HG02885 (cell line): ENCODE results near the gene TTYH1.

ENCODE experiments used
- ATAC-seq: cut with Tn5 transposase; IDR thresholded peaks from one replicate; pipeline ENCODE4 v1.9.1; 2021; ENCODE audit warnings: mild to moderate bottlenecking; ENCODE audit not compliant: unreplicated experiment, poor library complexity

TTYH1 gene

DNA sequence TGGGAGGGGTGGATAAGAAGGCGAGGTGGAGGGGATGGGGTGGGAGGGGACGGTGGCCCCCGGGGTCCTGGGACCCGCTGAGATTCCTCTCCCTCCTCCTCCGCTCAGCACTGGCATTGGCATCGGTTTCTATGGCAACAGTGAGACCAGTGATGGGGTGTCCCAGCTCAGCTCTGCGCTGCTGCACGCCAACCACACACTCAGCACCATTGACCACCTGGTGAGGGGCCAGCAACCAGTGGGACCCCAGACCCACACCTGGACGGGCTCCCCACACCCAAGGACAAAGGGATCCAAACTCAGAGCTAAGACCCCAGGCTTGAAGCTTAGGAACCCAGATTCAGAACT, 5.9 kb downstream of the TTYH1 start:
- no peak for ATAC-seq

- no peak for ATAC-seq
Observed at GRCh38 chr19:54421521-54421920, 6.3 kb downstream of the TTYH1 start.

GRCh38 chr19:54422136-54422535, 6.9 kb downstream of the TTYH1 start:
- ATAC-seq, result no peak

GRCh38 chr19:54424201-54424600, 8.9 kb downstream of the TTYH1 start:
- ATAC-seq, result no peak

DNA sequence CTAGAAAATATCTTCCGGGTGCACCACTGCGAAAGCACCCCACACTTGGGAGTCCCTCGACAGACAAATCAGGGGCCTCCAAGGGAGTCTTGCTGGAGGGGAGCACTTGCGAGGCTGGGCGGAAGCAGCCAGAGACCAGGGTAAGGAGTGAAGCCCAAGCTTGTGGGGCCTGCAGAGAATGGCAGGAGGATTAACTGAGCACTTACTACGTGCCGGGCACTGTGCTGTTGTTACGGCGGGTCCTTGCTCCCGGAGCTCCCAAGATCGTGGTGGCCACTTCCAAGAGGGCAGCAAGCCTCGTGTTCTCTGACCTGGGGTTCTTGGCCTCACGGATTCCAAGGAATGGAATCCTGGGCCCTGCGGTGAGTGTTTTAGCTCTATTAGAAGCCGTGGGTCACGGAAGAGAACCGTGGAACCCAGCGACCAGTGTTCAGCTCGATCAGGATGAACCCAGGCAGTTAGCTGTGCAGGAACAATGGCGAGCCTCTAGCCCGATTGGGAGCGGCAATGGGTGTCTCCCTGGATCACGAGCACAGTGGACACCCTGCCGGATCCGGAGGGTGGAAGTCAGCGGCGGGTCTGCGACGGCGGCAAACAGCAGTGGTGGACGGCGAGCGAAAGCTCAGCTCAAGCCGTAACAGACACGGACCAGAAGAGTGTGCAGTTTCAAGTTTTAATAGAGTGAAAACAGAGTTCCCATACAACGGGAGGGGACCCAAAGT, 9.6 kb downstream of the TTYH1 start:
- no peak for ATAC-seq

DNA sequence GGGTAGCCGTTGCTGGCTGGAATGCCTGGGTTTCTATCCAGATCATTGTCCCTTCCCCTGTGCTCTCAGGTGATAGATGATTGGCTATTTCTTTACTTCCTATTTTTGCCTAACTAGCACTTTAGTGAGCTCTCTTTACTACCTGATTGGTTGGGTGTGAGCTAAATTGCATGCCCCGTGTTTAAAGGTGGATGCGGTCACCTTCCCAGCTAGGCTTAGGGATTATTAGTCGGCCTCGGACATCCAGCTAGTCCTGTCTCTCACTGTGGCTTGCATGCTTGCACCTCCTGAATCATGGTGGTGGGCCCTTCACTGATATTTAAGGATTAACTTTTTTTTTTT, 10.1 kb downstream of the TTYH1 start:
- no peak for ATAC-seq

- ATAC-seq, result no peak
Observed at GRCh38 chr19:54426291-54426931, 11.1 kb downstream of the TTYH1 start.

DNA sequence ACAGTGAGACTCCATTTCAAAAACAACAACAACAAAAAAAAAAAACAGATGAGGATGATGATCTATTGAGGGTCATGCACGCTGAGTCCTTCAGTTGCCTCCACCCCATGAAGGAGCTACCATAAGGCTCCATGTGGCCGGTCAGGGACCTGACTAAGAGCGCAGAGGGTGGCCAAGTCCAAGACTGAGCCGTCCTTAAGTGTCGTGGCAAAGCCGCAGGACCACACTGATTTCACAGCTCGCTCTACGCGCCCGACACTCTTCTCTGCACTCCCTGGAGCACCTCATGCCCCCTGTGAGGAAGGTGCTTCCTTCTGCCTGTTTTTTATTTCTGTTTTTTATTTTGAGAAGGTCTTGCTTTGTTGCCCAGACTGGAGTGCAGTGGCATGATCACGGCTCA, 12.3 kb downstream of the TTYH1 start:
- no peak for ATAC-seq

- ATAC-seq, result no peak
Observed at GRCh38 chr19:54428323-54429175, 13.3 kb downstream of the TTYH1 start.

GRCh38 chr19:54429176-54429495, 13.9 kb downstream of the TTYH1 start:
- no peak for ATAC-seq

GRCh38 chr19:54429545-54430227, 14.4 kb downstream of the TTYH1 start:
- ATAC-seq, result no peak

DNA sequence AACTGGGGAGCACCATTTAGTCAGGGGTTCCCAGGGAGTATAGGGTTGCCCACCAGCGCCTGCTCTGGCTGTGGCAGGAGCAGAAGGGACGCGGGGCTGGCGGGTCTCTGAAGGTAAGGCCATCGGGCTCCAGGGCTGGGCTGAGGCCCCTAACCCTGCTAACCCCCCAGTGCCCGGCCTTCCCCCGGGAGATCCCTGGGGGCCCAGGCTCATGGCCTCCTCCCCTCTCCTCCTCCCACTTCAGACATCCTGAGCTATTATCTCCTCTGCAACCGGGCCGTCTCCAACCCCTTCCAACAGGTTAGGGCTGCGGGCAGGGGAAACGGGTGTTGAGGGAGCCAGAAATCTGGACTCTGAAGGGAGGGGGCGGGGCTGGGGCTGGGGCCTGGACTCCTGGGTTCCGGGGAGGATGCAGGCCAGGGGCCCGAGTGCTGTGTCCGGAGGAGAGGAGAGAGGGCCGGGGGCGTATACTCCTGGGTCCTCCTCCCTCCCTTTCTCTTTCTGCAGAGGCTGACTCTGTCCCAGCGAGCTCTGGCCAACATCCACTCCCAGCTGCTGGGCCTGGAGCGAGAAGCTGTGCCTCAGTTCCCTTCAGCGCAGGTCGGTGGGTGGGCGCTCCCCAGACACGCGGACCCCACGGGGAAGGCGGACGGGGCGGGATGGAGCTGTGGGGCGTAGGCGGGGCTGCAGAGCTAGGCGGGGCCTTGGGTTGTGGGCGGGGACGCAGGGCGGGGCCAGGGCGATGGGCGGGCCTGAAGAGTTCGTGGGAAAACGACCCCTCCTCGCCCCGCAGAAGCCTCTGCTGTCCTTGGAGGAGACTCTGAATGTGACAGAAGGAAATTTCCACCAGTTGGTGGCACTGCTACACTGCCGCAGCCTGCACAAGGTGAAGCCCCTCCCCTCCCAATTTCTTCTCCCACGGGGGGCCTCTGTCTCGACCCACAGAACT, 15.3 kb downstream of the TTYH1 start:
- no peak for ATAC-seq

DNA sequence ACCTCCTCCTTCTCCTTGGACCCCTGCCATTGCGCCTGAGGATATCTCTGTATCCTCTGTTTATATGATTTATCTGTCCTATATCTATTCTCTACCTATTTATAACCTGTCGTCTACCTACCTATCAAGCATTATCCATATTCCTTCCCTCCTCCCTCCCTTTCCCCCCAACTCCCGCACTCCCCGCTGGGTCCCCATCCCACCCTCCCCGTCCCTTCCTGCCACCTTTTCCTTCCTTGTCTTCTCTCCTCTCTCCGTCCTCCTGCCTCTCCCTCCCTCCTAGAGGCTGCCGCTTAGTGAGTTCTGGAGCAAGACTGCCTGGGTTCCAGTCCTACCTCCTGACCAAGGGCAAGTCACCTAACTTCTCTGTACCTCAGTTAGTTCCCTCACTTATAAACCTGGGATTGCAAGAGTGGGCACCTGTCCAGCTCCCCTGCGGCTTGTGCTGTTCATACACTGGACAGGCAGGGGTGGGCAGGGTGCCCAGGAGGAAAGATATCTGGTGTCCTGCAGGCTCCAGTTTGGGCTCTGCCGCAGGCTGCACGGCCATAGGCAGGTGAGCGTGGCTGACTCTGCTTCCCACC, 16.1 kb downstream of the TTYH1 start:
- ATAC-seq, result no peak

DNA sequence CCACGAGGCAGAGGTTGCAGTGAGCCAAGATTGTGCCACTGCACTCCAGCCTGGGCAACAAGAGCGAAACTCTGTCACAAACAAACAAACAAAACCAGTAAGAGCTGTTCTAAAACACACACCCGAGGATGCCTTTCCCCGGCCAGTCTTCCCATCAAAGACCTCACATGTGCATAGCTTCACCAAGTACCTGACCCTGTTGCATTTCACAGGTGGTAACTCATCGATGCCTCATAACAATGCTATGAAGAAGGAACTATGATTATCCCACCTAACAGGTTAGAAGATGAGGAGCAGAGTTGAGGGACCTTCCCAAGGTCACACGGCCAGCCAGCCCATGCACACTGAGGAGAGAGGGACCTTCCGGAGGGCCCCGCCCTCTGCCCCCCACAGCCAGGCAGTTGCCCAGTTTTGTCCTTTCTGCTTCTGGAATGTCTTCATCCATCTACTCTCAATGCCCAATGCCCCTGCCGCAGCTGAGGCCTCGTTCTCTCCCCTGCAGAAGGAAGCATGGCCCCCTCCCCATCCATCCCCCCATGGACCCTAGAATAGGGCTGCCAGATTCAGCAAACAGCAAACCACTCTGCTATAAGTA, 17.0 kb downstream of the TTYH1 start:
- ATAC-seq, result no peak

GRCh38 chr19:54433697-54434096, 18.4 kb downstream of the TTYH1 start:
- ATAC-seq, result no peak

DNA sequence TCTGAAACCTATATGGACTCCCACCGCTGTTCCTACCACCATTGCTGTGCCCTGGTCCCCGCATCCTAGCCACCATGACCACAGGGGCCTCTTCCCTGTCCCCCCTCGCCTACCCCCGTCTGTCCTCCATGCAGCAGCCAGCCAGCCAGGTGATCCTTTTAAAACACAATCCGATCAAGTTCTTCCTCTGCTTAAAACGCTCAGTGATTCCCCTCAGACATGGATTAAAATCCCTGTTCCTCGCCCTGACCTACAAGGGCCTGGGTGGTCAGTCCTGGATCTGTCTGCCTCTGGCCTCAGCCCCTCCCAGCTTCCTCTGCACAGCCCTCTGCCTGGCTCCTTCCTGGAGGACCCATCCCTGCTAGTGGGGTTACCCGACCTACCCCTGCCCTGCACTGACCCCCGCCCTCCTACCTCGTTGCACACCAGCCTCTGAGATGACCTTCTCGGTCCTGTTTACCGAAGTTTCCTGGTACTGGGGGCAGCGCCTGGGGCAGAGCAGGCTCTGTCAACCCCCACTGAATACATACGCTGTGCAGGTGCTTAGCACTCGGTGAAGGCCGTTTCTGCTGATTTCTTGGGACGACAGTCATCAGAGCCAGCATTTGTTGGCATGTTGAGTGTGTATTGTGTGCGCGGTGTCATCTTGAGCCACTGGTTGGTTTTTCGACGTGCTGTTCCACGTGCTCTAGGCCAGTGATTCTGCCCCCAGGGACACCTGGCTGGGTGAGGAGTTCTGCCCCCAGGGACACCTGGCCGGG, 19.0 kb downstream of the TTYH1 start:
- no peak for ATAC-seq

GRCh38 chr19:54434873-54435214, 19.6 kb downstream of the TTYH1 start:
- no peak for ATAC-seq

DNA sequence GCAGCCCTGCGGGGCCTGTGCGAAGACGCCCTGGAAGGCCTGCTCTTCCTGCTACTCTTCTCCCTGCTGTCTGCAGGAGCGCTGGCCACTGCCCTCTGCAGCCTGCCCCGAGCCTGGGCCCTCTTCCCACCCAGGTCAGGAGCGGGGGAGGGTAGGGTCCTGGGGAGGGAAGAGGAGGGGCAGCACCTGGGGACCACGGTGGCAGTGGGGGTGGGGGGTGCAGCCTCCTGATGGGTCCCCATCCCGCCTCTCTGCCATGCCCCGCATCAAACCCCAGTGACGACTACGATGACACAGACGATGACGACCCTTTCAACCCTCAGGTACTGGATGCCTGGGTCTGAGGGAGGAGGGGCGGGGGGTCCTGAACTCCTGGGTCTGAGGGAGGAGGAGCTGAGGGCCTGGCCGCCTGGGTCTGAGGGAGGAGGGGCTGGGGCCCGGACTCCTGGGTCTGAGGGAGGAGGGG, 20.3 kb downstream of the TTYH1 start:
- ATAC-seq, result no peak
